Measurements from ENCODE around the gene FAM3D. TPM values are rescaled to one million over a fixed set of nuclear protein-coding genes. Genes with fewer than 3 reads are reported as not detected.

Gene FAM3D
- total and polyA plus RNA-seq, 10 of the 15 experiments (the other 5 are each of a cell fraction or from before 2014, with no cell fraction given), result 0.04 to 0.07 TPM; not detected in 8

- TF ChIP-seq IRF4 (IDR thresholded peaks at IDR 0.05; ENCODE audit: low read depth, low read length) (peak; percentile 46; the same call in 1 of the 2 replicates), SMAD5 (IDR thresholded peaks at IDR 0.05; ENCODE audit: low read depth) (no peak), SIN3A (IDR thresholded peaks at IDR 0.05; ENCODE audit: low read depth, low read length) (no peak), ZBTB33 (IDR thresholded peaks at IDR 0.05) (no peak), GATAD2B (conservative IDR thresholded peaks at IDR 0.05; ENCODE audit: low read depth) (no peak), POLR2A (IDR thresholded peaks at IDR 0.05; ENCODE audit: low read depth, low read length) (no peak), IKZF1 (conservative IDR thresholded peaks at IDR 0.05) (0 out of 2 replicates have a peak, but pooled peaks have one; percentile 43), E2F4 (IDR thresholded peaks at IDR 0.05; ENCODE audit: low read depth, low read length) (no peak), RUNX3 (IDR thresholded peaks at IDR 0.05; ENCODE audit: low read length) (peak; percentile 56), SMAD1 (IDR thresholded peaks at IDR 0.05; ENCODE audit: low read depth, partially characterized antibody) (no peak), ZNF622 (IDR thresholded peaks at IDR 0.05) (no peak), MYC (IDR thresholded peaks at IDR 0.05; ENCODE audit: insufficient read depth, insufficient read length, insufficient replicate concordance, low read length, severe bottlenecking) (no peak), ATF7 (IDR thresholded peaks at IDR 0.05; ENCODE audit: low read depth) (no peak), EZH2 (IDR thresholded peaks at IDR 0.05; ENCODE audit: borderline replicate concordance, control insufficient read depth, low read depth, low read length) (no peak), PAX8 (IDR thresholded peaks at IDR 0.05) (no peak), YY1 (IDR thresholded peaks at IDR 0.05; ENCODE audit: low read depth, low read length) (no peak), TARDBP (IDR thresholded peaks at IDR 0.05; ENCODE audit: borderline replicate concordance) (no peak), NR2F1 (conservative IDR thresholded peaks at IDR 0.05) (peak; percentile 95), GABPA (IDR thresholded peaks at IDR 0.05; ENCODE audit: low read depth) (no peak), POU2F2 (IDR thresholded peaks at IDR 0.05; ENCODE audit: borderline replicate concordance, low read depth, low read length) (no peak), BMI1 (IDR thresholded peaks at IDR 0.05; ENCODE audit: borderline replicate concordance) (no peak), MEF2A (IDR thresholded peaks at IDR 0.05; ENCODE audit: insufficient read depth, low read depth, low read length) (0 out of 2 replicates have a peak, but pooled peaks have one; percentile 11)
- TF ChIP-seq, protein P1, sequence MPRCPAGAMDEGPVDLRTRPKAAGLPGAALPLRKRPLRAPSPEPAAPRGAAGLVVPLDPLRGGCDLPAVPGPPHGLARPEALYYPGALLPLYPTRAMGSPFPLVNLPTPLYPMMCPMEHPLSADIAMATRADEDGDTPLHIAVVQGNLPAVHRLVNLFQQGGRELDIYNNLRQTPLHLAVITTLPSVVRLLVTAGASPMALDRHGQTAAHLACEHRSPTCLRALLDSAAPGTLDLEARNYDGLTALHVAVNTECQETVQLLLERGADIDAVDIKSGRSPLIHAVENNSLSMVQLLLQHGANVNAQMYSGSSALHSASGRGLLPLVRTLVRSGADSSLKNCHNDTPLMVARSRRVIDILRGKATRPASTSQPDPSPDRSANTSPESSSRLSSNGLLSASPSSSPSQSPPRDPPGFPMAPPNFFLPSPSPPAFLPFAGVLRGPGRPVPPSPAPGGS (IDR thresholded peaks at IDR 0.05; ENCODE audit: borderline replicate concordance, insufficient read depth, low read depth, low read length, poor library complexity, severe bottlenecking), result no peak
- TF ChIP-seq, protein P2, sequence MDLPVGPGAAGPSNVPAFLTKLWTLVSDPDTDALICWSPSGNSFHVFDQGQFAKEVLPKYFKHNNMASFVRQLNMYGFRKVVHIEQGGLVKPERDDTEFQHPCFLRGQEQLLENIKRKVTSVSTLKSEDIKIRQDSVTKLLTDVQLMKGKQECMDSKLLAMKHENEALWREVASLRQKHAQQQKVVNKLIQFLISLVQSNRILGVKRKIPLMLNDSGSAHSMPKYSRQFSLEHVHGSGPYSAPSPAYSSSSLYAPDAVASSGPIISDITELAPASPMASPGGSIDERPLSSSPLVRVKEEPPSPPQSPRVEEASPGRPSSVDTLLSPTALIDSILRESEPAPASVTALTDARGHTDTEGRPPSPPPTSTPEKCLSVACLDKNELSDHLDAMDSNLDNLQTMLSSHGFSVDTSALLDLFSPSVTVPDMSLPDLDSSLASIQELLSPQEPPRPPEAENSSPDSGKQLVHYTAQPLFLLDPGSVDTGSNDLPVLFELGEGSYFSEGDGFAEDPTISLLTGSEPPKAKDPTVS (IDR thresholded peaks at IDR 0.05; ENCODE audit: low read depth, low read length), result no peak
- TF ChIP-seq, protein P3, sequence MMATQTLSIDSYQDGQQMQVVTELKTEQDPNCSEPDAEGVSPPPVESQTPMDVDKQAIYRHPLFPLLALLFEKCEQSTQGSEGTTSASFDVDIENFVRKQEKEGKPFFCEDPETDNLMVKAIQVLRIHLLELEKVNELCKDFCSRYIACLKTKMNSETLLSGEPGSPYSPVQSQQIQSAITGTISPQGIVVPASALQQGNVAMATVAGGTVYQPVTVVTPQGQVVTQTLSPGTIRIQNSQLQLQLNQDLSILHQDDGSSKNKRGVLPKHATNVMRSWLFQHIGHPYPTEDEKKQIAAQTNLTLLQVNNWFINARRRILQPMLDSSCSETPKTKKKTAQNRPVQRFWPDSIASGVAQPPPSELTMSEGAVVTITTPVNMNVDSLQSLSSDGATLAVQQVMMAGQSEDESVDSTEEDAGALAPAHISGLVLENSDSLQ (IDR thresholded peaks at IDR 0.05), result no peak
Observed at GRCh38 chr3:58693940-58694850, 27.6 kb upstream of the FAM3D start (continued).
